NCI-H146 (cell line): Measurements from ENCODE around the gene IDUA.
"Not testable (repeated sequence)": the region's sequence is repeated elsewhere in the genome, so short reads cannot be mapped to it uniquely, and the experiment has no call there.

ENCODE experiments used
- DNase-seq: peaks from one replicate; lab custom pipeline; 2025; lab: John Stamatoyannopoulos, UW

Gene IDUA

GRCh38 chr4:987624-988513, 1.0 kb downstream of the IDUA start:
- no peak for DNase-seq

DNA sequence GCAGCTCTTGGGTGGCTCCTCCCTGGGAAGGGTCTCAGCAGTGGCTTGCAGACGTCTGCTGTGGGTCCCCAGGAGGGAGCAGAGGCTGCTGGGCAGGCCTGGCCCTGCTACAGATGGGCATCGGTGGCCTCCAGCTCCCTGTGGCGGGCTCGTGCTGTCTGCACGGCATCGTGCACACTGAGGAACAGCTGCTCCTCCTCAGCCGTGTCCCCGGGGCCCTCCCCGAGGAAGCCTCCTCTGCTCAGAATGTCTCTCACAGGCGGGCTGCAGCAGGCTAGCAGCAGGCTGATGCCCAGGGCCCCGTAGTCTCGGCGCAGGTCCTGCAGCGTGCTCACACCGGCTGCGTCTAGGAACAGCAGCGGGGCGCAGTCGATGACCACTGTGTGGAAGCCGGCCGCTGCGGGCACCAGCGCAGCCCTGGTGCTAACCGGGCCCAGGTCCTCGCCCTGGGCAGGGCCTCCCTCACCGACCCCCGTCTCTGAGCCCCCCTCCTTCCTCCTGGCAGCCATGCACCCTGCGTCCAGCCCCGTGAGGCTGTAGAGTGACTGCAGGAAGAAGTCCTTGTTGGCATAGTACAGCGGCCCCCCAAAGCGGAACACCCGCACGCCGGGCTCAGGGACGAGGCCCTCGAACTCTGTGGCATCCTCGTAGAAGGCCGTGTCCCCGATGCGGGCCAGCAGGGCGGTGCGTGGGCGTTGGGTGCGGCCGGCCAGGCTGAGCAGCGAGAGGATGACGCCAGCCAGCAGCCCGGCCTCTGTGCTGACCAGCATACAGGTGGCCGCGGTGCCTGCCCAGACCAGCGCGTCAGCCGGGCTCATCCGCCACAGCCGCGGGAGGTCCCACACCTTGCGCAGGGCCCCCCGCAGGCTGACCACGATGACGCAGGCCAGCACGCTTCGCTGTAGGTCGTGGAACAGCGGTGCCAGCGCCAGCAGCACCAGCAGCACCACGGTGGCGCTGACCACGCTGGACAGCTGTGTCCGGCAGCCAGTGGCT, 2.2 kb downstream of the IDUA start:
- DNase-seq: no peak

- no peak for DNase-seq
Measured at GRCh38 chr4:989722-990471, 3.1 kb downstream of the IDUA start.

DNA sequence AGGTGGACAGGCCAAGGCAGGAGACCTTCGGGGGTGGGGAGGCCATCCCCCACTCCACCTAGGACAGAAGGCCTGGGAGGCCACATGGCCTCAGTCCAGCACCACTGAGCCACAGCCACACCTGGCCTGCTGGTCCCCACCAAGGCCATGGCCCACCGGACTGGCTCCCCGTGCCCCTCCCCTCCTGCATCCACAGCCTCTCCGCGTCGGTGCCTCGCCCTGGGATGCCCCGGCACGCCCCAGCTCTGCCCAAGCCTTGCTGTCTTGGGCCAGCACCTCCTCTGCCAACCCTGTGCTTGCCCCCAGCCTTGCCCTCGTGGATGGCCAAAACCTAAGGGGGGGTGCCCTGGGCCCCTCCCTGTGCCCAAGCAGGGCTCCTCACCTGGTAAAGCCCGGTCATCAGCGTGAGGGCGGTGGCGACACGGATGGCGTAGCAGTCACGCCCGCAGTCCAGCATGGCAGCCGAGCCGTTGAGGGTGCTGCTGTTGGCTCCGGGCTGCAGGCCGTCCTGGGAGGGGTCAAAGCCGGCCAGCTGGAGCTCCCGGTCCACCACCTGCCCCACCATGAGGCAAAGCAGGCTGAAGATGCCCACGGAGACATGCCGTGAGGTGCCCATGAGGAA, 4.0 kb downstream of the IDUA start:
- no peak for DNase-seq

- DNase-seq: no peak
Measured at GRCh38 chr4:991451-992296, 4.8 kb downstream of the IDUA start.

DNA sequence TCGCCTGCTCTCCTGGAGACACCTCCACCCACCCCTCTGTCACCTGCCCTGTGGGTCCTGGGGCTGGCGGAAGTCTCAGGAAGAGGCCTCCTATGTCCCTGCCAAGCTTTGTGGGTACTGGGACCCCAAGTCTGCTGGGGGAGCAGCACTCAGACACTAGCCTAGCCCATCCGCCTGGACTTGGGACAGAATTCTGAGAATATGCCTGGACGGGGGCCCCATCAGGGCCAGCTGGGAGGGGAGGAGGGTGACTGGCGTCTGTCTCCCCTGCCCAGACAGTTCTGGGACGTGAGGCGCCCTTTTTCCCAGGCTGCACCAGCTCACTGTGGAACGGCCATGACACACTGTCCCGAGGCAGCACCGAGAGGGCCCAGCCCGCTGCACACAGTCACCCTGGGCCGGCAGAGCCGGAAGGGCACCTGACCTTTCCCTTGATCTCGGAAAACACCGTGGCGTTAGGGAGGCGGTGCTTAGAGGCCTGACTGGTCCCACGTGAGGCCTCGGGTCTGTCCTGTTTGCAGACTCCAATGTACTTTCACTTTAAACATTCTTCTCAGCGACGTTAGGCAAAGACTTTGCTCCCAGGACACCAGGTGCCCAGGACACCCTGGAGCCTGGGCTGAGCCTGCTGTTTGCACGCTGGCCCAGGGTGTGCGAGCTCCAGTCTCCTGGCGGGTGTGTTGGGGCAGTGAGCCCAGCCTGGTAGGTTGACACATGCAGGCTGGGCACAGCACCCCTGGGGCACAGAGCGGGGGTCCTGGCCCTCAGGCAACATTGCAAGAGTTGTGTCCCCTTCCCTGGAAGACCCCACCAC, 5.7 kb downstream of the IDUA start:
- DNase-seq: no peak

DNA sequence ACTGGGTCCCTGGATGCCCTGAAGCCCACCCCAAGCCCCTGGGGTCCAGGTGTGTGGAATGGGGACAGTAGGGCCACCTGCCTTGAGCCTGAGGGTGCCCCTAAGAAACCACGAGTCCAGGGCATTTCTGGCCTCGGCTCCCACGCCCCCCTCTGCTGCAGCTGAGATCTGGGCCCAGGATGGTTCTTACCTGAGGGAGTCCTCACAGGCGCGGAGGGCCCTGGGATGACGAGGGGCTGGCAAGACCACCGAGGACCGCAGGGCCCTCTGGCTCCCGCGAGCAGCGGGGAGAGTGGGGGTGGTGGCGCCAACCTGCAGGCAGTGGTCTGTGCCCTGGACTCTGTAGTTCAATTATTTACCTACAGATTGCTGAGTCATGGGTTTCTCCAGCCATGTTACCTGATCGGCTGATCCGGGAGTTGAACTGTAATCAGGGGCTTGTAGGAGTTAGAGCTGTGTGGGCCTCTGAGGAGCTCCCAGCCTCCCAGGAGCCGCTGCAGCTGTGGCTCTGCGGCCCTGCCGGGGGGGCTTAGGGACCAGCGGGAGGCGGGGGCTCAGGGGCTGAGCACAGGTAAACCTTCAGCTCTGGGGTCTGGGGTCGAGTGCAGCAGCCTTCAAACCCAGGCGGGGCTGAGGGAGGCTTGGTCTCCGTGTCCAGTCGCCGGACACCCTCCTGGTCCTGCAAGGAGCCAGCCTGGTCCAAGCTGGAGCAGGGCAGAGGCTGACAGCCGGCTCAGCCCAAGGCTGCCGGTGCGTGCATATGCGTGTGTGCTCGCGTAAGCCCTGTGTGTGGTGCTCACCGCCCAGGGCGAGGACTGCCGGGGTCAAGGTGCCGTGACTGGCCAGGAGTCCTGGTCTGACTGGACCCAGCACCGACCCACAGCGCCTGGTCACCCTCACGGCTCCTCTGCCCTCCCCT, 6.5 kb downstream of the IDUA start, which contains the start of gene SLC26A1:
Gene SLC26A1 (minus strand): TSS at position 294 of the 919 bp plus-strand sequence. CDS start 1,701 bp downstream, outside the sequence.
- no peak for DNase-seq

DNA sequence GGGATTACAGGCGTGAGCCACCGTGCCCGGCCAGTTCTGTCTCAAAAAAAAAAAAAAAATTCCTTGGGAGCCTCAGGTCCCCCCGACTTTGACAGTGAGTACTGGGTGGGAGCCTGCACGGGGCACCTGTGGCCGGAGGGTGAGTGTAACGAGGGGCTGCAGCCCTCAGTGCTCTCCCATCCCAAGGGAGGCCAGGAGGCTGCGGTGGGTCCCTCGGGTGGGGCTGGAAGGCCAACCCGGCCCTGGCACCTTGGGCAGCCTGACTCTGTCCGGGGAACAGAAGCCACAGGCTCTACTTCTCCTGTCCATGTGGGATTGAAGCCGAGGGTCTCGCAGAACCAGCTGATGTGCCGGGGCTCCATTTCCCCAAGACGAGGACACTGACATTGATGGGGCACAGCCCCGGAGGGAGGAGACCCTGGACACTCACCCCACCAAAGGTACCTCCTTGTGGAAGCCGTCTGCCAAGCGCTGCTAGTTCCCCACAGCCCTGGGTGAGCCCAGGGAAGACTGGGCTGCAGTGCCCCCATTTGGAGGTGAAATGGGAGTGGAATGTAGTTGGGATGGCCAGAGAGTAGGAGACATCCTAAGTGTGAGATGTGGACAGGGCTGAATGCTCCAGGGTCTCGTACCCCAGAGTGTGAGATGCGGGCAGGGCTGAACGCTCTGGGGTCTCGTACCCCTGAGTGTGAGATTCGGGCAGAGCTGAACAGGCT, 8.6 kb downstream of the IDUA start:
- no peak for DNase-seq

DNA sequence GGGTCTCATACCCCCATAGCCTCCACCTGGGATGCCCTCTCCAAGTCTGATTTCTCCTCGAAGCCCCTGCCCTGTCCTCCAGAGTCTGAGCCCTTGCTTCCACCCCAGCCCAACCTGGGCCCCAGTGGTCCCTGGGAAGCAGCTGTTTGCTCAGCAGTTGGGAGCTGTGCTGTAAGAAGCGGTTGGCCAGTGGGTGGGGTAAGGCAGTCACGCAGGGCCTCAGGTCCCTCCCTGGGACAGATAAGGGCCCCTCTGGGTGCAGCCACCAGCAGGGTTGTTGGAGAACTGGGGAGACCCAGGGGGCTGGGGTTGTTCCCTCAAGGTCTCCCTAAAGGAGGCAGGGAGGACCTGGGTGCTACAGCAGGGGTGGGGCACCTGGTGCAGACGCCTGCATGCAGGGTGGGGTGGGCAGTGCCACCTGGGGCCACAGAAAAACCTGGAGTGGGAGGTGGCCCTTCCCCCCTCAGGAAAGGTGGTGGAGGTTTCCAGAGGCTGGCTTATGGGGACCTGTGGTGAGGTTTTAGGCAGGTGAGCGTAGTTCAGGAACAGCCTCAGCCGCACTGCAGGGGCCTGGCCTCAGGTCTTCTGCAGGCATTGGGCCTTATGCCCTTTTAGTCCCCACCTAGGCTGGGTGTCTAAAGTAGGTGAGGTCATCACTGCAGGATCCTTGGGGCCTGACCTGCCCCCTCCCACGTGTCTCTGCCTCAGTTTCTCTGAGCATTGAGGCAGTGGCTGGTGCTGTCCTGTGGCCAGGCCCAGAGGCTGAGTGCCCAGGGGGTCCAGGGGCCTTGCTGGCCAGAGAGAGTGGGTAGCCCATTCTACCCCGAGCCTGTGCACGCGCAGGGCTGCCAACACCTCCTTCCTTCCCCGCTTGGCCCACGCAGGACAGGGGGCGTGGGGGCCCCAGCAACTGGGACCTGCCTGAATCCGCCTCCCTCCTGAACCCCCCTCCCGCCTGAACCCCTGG, 9.5 kb downstream of the IDUA start:
- no peak for DNase-seq

- no peak for DNase-seq
Measured at GRCh38 chr4:996997-997374, 10.1 kb downstream of the IDUA start.

GRCh38 chr4:997375-998071, 10.7 kb downstream of the IDUA start:
- no peak for DNase-seq

DNA sequence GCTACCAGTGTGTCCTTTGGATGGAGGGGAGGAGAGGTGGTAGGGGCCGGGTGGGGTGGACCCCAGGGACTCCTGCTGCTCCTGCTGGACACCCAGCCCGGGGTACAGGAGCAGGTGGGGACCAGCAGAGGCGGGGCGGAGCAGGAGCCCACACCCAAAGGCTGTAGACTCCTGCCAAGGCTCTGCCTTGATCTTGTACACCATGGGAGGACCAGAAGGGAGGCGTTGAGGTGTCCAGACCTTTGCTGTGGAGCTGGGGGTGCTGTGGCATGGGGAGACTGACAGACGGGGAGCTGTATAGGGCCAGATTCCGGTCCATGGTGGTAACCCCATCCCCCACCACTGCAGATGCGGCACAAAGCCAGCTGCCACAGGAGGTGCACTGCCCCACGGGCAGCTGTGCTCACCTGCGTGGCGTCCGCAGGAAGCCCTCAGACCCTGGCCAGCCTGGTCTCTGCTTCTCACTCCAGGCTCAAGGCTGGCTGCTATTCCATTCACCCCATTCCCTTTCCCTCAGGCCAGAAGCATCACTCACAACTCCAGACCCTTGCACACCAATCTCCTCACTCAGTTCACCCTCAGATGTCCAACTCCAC, 11.3 kb downstream of the IDUA start:
- DNase-seq: no peak

DNA sequence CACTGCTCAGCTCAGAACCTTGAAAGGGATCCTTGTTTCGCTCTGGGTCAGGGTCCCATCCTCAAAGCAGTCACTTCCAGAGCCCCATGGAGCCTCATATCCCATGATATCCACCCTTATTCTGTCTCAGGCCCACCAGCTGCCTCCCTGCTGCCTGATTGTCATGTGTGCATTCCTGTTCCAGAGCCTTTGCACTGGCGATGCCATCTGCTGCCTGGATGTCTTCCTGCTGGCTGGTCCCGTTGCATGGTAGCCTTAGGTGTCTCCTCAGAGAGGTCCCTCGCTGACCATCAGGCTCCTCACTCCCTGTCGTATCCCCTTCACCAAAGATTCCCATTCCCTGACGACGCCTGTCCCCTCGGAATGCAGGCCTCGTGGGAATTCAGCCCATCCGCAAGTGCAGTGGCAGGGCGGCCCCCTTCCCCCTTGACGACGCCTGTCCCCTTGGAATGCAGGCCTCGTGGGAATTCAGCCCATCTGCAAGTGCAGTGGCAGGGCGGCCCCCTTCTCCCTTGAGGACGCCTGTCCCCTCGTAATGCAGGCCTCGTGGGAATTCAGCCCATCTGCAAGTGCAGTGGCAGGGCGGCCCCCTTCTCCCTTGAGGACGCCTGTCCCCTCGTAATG, 12.5 kb downstream of the IDUA start:
- not testable (repeated sequence) for DNase-seq

DNA sequence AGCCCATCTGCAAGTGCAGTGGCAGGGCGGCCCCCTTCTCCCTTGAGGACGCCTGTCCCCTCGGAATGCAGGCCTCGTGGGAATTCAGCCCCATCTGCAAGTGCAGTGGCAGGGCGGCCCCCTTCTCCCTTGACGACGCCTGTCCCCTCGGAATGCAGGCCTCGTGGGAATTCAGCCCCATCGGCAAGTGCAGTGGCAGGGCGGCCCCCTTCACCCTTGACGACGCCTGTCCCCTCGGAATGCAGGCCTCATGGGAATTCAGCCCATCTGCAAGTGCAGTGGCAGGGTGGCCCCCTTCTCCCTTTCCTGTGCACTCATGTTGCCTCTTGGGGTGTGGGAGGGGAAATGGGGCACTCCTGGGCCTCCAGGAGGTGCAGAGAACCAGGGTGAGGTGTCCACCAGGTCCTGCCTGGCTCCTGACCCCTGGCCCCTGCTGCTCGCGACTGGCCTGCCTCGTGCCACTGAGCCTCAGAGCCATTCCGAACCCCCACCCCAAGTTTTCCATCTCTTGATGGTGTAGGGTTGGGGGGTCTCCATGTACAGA, 13.1 kb downstream of the IDUA start:
- no peak for DNase-seq
